Measurements from ENCODE around the gene COMMD9. TPM values are rescaled to one million over a fixed set of nuclear protein-coding genes. Genes with fewer than 3 reads are reported as not detected.

Gene COMMD9
- total RNA-seq, 1 experiment from 2014 or later, result 154 TPM

DNA sequence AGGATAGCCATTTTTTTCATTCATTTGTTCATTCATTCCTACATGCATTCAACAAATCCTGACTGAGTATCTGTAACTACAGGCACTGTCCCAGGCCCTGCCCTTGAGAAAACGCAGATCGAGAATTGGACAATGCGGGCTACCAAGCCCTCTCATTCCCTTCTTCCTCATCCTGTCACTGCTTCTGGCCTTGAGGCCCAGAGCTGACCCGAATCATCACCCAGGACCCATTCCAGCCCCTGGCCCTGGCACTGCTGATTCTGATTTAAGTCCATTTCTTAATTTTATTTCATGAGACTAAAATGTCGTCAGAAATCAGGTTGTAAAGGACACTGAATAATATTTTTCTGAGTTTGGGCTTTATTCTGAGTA is 24.3 kb downstream of the COMMD9 start:
- no peak for TF ChIP-seq EZH2 (IDR thresholded peaks at IDR 0.05; ENCODE audit: borderline replicate concordance, low read depth, low read length, poor library complexity, severe bottlenecking)
- TF ChIP-seq, protein P1, sequence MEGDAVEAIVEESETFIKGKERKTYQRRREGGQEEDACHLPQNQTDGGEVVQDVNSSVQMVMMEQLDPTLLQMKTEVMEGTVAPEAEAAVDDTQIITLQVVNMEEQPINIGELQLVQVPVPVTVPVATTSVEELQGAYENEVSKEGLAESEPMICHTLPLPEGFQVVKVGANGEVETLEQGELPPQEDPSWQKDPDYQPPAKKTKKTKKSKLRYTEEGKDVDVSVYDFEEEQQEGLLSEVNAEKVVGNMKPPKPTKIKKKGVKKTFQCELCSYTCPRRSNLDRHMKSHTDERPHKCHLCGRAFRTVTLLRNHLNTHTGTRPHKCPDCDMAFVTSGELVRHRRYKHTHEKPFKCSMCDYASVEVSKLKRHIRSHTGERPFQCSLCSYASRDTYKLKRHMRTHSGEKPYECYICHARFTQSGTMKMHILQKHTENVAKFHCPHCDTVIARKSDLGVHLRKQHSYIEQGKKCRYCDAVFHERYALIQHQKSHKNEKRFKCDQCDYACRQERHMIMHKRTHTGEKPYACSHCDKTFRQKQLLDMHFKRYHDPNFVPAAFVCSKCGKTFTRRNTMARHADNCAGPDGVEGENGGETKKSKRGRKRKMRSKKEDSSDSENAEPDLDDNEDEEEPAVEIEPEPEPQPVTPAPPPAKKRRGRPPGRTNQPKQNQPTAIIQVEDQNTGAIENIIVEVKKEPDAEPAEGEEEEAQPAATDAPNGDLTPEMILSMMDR (conservative IDR thresholded peaks at IDR 0.05; ENCODE audit: low read depth, low read length), result no peak
- H3K27ac ChIP-seq (ENCODE audit: low read depth, low read length, poor library complexity, severe bottlenecking), result no peak overlapping the region
- no TSS peak for BruUV-seq (replicated peaks)
- no peaks in the 10 kb centered on the region for H3K4me1 ChIP-seq (ENCODE audit: insufficient read depth, low read length, poor library complexity, severe bottlenecking)
- H3K36me3 ChIP-seq (ENCODE audit: insufficient read depth, low read length, poor library complexity, severe bottlenecking), result no peaks in the 10 kb centered on the region
- no peak for DNase-seq (ENCODE audit: low spot score)
- ChIA-PET CTCF (interaction anchor here (0.8 to 3.3 kb wide), 3 partner anchors 68 to 645 kb away, joined by 3 to 24 read pairs (median 3); no protein-coding TSS in a partner anchor), POLR2A (ENCODE audit: low non-redundant PET) (no interaction called here)
- intact Hi-C loops (cut with micrococcal nuclease; ENCODE audit: unreplicated experiment), result loop anchor here (10.0 kb wide), 2 partner anchors 1340 to 1680 kb away; no protein-coding TSS in a partner anchor
- no peaks in the 10 kb centered on the region for H3K9me3 ChIP-seq (ENCODE audit: low read depth, low read length, poor library complexity, severe bottlenecking)
- H3K27me3 ChIP-seq (replicated peaks; ENCODE audit: insufficient read depth, low read depth, low read length, poor library complexity), result peaks cover 5% of the 10 kb centered on the region
- no peak overlapping the region for H3K4me3 ChIP-seq (ENCODE audit: low read depth, low read length, poor library complexity, severe bottlenecking)

- POLR2A ChIA-PET (ENCODE audit: low non-redundant PET), result no interaction called here
Observed at GRCh38 chr11:36264011-36264972, 24.9 kb downstream of the COMMD9 start.

DNA sequence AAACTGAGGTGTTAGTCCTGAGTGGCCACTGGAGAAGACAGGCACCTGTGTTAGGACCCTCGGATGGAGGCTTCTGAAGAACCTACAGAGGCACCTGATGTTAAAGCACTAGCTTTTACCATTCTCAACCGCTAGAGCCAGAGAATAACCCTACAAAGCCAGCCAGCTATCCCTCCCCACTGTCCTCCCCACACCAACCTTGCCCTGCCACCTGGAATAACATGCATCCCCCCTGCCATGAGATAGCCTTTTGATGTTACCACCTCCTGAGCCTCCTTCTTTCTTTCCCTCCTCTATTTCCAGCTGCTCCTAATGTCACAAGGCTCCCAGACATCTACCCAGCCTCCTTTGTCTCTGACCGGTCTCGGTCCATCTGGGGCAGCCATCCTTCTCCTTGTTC is 28.1 kb downstream of the COMMD9 start:
- Histone ChIP-seq H3K4me1 (ENCODE audit: insufficient read depth, low read length, poor library complexity, severe bottlenecking) (no peaks in the 10 kb centered on the region), H3K27ac (ENCODE audit: low read depth, low read length, poor library complexity, severe bottlenecking) (no peak overlapping the region), H3K27me3 (replicated peaks; ENCODE audit: insufficient read depth, low read depth, low read length, poor library complexity) (peaks cover 20% of the 10 kb centered on the region), H3K36me3 (ENCODE audit: insufficient read depth, low read length, poor library complexity, severe bottlenecking) (no peaks in the 10 kb centered on the region), H3K4me3 (ENCODE audit: low read depth, low read length, poor library complexity, severe bottlenecking) (no peak overlapping the region), H3K9me3 (ENCODE audit: low read depth, low read length, poor library complexity, severe bottlenecking) (no peaks in the 10 kb centered on the region)
- no TSS peak for BruUV-seq (replicated peaks)
- TF ChIP-seq EZH2 (IDR thresholded peaks at IDR 0.05; ENCODE audit: borderline replicate concordance, low read depth, low read length, poor library complexity, severe bottlenecking), result no peak
- TF ChIP-seq, protein P1 (conservative IDR thresholded peaks at IDR 0.05; ENCODE audit: low read depth, low read length), result no peak
- intact Hi-C loops (cut with micrococcal nuclease; ENCODE audit: unreplicated experiment), result loop anchor here (10.0 kb wide), 2 partner anchors 1336 to 1676 kb away; no protein-coding TSS in a partner anchor
- CTCF ChIA-PET, result interaction anchor here (0.9 to 1.3 kb wide), 3 partner anchors 12 to 439 kb away, joined by 3 read pairs; no protein-coding TSS in a partner anchor
- no peak for DNase-seq (ENCODE audit: low spot score)
- POLR2A ChIA-PET (ENCODE audit: low non-redundant PET), result no interaction called here

More at GRCh38 chr11:36264011-36264972, 24.9 kb downstream of the COMMD9 start:
- Histone ChIP-seq H3K36me3 (ENCODE audit: insufficient read depth, low read length, poor library complexity, severe bottlenecking) (no peaks in the 10 kb centered on the region), H3K4me1 (ENCODE audit: insufficient read depth, low read length, poor library complexity, severe bottlenecking) (no peaks in the 10 kb centered on the region), H3K9me3 (ENCODE audit: low read depth, low read length, poor library complexity, severe bottlenecking) (no peaks in the 10 kb centered on the region), H3K27ac (ENCODE audit: low read depth, low read length, poor library complexity, severe bottlenecking) (no peak overlapping the region), H3K4me3 (ENCODE audit: low read depth, low read length, poor library complexity, severe bottlenecking) (no peak overlapping the region), H3K27me3 (replicated peaks; ENCODE audit: insufficient read depth, low read depth, low read length, poor library complexity) (peaks cover 5% of the 10 kb centered on the region)
- no peak for TF ChIP-seq EZH2 (IDR thresholded peaks at IDR 0.05; ENCODE audit: borderline replicate concordance, low read depth, low read length, poor library complexity, severe bottlenecking)
- TF ChIP-seq, protein P1 (conservative IDR thresholded peaks at IDR 0.05; ENCODE audit: low read depth, low read length), result no peak
- BruUV-seq (replicated peaks), result no TSS peak
- CTCF ChIA-PET, result interaction anchor here (0.8 to 1.2 kb wide), 2 partner anchors 442 to 644 kb away, joined by 3 to 9 read pairs; no protein-coding TSS in a partner anchor
- no peak for DNase-seq (ENCODE audit: low spot score)
- intact Hi-C loops (cut with micrococcal nuclease; ENCODE audit: unreplicated experiment), result loop anchor here (10.0 kb wide), 2 partner anchors 1339 to 1679 kb away; no protein-coding TSS in a partner anchor

Data from A673 (cell line).